H4 (cell line): Measurements from ENCODE around the gene PNKP. TPM values are rescaled to one million over a fixed set of nuclear protein-coding genes. Genes with fewer than 3 reads are reported as not detected.
"Not testable (repeated sequence)": the region's sequence is repeated elsewhere in the genome, so short reads cannot be mapped to it uniquely, and the experiment has no call there.

ENCODE experiments used
- DNase-seq: peaks from one replicate; pipeline ENCODE4 v3.0.0-alpha.2; 2015; ENCODE audit warnings: low spot score
- total RNA-seq: library from RNA; depleted of rRNA; stranded (reverse); fragments of >200 nt; shearing (Covaris generic); gene quantifications from 2 replicates; pipeline ENCODE4 v1.2.3, GENCODE V29; 2014; rRNA removed

PNKP gene
- total RNA-seq, 1 experiment from 2014 or later = 20.5 TPM

DNA sequence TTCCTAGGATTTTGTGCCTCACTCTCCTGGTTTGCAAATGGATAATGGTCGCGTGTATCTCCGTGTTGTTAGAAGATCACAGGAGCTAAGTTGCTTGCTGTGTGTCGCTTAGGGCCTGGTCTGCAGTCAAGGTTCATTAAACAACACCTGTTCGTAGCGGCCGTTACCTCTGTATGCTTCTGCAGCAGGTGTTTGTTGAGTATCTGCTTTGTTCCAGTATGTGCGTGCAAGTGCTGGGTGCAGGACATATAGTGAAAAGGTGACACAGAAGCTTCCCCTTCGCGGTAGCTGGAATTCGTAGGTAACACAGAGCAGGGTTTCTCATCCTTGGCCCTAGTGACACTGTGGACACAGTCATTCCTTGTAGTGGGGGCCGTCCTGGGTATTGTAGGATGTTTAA, 43.9 kb downstream of the PNKP start:
- DNase-seq = no peak

DNA sequence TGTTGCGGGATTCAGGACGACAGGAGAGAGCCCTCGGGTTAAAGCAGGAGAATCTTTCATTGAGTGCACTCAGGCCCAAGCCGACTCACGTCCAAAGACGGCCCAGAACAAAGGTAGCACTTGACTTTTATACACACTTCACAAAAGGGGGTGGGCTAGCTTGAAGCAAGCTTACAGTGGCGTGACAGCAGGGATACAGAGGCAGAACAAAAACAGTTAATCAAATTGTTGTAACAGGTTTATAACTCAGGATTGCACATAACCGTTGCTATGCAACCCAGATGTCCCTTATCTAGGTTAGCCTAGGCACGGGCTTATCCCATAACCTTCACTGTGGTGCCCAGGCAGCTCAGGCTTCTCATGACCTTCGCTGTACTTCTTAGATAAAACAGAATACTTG, 47.3 kb downstream of the PNKP start:
- DNase-seq = no peak

- not testable (repeated sequence) for DNase-seq
Observed at GRCh38 chr19:49819452-49820115, 47.8 kb downstream of the PNKP start.

DNA sequence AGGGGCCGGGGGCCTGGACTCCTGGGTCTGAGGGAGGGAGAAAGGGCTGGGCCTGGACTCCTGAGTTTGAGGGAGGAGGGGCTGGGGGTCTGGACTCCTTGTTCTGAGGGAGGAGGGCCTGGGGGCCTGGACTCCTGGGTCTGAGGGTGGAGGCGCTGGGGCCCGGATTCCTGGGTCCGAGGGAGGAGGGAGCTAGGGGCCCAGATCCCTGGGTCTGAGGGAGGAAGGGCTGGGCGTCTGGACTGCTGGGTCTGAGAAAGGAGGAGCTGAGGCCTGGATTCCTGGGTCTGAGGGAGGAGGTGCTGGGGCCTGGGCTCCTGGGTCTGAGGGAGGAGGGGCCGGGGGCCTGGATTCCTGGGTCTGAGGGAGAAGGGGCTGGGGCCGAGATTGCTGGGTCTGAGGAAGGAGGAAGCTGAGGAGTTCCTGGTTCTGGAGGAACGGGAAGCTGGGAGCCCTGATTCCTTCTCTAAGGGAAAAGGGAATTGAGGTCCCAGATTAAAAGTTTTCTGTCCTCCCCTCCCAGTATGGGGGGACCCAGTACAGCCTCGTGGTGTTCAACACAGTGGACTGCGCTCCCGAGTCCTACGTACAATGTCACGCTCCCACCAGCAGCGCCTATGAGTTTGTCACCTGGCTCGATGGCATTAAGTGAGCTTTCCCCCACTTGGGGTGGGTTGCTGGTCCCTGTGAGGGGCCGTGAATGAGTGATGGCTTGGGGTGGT, 48.6 kb downstream of the PNKP start:
- DNase-seq = no peak

DNA sequence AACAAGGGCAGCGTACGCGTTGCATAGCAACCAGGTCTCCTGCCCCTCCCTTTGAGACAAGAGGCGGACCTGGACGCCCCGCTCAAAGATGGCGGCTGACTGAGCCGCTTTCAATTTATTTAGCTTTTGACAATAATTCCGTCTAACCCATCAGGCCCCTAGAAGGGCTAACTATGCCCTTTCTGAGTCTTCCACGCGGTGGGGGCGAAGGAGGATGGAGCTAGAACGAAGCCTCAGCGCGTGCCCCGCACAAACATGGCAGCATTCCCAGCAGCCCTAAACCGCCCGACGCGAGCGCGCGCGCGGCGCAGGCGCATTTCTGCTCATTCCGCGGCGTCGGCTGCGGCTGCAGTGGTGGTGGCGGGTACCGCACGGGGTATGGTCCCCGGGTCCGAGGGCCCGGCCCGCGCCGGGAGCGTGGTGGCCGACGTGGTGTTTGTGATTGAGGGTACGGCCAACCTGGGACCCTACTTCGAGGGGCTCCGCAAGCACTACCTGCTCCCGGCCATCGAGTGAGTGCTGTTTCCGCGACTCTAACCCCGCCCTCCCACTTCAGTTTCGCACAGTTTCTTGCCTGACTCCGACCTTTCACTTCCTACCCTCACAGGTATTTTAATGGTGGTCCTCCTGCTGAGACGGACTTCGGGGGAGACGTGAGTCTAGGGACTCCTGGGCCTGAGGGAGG, 49.3 kb downstream of the PNKP start, which contains the start of gene MED25:
Gene MED25, plus strand, starts transcription at position 326 of the 685 bp plus-strand sequence. Its CDS starts 53 bp downstream, at position 379.
- peak; percentile 74 for DNase-seq

- no peak for DNase-seq
Observed at GRCh38 chr19:49816590-49816989, 50.8 kb downstream of the PNKP start.

- no peak for DNase-seq
Observed at GRCh38 chr19:49814010-49814409, 53.4 kb downstream of the PNKP start.

DNA sequence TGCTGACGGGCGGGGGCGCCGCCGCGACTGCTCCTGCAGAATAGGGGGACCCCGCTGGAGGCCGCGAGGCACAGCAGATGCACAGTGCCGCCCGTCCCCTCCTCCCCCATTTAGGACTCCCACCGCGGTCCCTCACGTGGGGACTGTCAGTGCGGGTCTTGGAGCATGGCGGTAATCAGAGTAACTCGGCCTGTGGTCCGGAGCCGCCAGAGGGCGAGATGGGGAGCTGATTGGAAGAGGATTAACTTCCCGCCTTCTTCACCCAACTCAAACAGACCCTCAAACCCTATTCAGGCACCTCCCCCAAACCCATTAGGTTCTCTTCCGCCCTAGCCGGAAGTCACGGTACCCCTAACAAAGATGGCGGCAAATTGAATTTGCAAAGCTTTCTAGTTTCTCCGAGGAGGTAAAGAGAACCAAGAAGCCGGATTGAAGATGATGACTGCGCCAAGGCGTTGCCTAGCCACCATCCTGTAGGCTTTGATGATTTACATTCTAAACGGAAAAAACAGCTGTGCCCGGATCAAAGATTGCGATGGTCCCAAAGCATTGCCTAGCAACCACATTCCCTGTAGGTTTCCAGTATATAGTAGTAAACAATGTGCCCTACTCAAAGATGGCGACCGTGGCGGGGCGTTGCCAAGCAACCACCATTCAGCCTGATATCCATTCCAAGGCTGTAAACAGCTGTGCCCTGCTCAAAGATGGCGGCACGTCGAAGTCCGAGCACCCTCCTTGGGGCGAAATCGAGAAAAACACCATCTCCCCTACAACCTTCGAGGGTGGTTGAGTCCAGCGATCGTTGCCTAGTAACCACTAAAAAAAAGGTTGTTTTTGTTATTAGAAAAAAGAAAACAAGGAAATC, 54.1 kb downstream of the PNKP start, which contains the start of gene FUZ:
Gene FUZ, minus strand, starts transcription at position 296 of the 865 bp plus-strand sequence. Its CDS starts 186 bp downstream, at position 110.
- DNase-seq = peak; percentile 100

DNA sequence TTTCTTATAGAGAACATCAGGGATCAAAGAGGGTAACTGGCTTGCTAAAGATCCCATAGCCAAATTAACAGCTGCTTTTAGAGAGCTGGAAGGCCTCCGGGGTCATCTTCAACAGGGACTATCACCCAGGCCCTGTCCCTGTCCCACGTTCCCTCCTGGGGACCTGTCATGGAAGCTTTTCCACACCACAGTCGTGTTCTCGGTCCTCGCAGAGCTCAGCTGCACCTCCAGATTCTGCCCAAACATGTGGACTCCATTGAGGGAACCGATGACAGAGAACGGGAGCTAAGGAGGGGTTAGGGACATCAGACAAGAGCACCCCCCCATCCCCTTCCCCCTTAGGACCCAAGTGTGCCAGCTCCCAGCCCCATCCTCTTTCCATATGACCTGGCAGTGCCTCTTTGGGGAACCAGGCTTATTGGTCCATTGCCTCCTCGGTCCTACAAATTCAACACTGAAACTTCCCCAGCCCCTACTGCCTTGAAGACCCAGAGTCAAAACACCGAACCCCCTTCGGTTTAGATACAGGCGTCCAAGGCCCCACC, 54.9 kb downstream of the PNKP start:
- DNase-seq = no peak

GRCh38 chr19:49811328-49811727, 56.0 kb downstream of the PNKP start:
- DNase-seq = no peak

Other genes starting within 250 kb of the PNKP start
- gene RRAS, start 227.4 kb downstream of the PNKP start, total RNA-seq = 21.5 and 22.7 TPM in 2 replicates
- 13.9 and 17.5 TPM in 2 replicates for gene SCAF1, start 225.4 kb downstream of the PNKP start, total RNA-seq
- gene IRF3, start 201.7 kb downstream of the PNKP start, total RNA-seq = 123 and 133 TPM in 2 replicates
- 9.0 and 14.8 TPM in 2 replicates for gene BCL2L12, start 201.6 kb downstream of the PNKP start, total RNA-seq
- gene PRMT1, start 190.3 kb downstream of the PNKP start, total RNA-seq = 629 and 716 TPM in 2 replicates
- gene ADM5, start 178.0 kb downstream of the PNKP start, total RNA-seq = 0.08 and 1.4 TPM in 2 replicates
- 1.6 and 2.6 TPM in 2 replicates for gene CPT1C, start 176.5 kb downstream of the PNKP start, total RNA-seq
- gene TSKS, start 104.3 kb downstream of the PNKP start, total RNA-seq = not detected in 2 replicates
- 55.5 and 61.1 TPM in 2 replicates for gene AP2A1, start 100.6 kb downstream of the PNKP start, total RNA-seq
- 26.2 and 31.7 TPM in 2 replicates for gene FUZ, start 54.3 kb downstream of the PNKP start, total RNA-seq
- 16.1 TPM in 2 replicates for gene MED25, start 49.3 kb downstream of the PNKP start, total RNA-seq
- 99.9 and 101 TPM in 2 replicates for gene PTOV1, start 16.4 kb downstream of the PNKP start, total RNA-seq
- 12.8 and 13.4 TPM in 2 replicates for gene AKT1S1, start 9.8 kb upstream of the PNKP start, total RNA-seq
- 2.6 and 6.8 TPM in 2 replicates for gene TBC1D17, start 10.1 kb upstream of the PNKP start, total RNA-seq
- 0.15 TPM in 1 of 2 replicates, not detected in the other for gene IL4I1, start 29.3 kb upstream of the PNKP start, total RNA-seq
- 16.0 and 19.0 TPM in 2 replicates for gene ATF5, start 61.6 kb upstream of the PNKP start, total RNA-seq
- 52.1 and 62.4 TPM in 2 replicates for gene NUP62, start 61.9 kb upstream of the PNKP start, total RNA-seq
- not detected in 2 replicates for gene SIGLEC11, start 93.6 kb upstream of the PNKP start, total RNA-seq
- gene VRK3, start 157.8 kb upstream of the PNKP start, total RNA-seq = 32.5 and 35.6 TPM in 2 replicates
- gene ZNF473, start 158.4 kb upstream of the PNKP start, total RNA-seq = 15.8 and 17.4 TPM in 2 replicates